ENCODE measurements around the gene FGF18.

GRCh38 chr5:171451421-171451820, 32.0 kb downstream of the FGF18 start:
- TF ChIP-seq CTCF (IDR thresholded peaks at IDR 0.05) (no peak), POLR2A (IDR thresholded peaks at IDR 0.05) (no peak), POLR2AphosphoS5 (IDR thresholded peaks at IDR 0.05) (no peak)

Data from upper lobe of left lung (tissue), 4 donors.